Smooth muscle cell (in vitro differentiated cells): ENCODE results near the gene ACP7. TPM values are rescaled to one million over a fixed set of nuclear protein-coding genes. Genes with fewer than 3 reads are reported as not detected.

Experiments used
- DNase-seq: peaks from one replicate; lab custom pipeline; 2025; ENCODE audit not compliant: unreplicated experiment; lab: John Stamatoyannopoulos, UW
- H2AFZ ChIP-seq: fragments of 200-600 bp; sonication (generic); 2 replicates; pipeline ENCODE4 v1.6.0; 2016; ENCODE audit warnings: antibody characterized with exemption, low read depth, mild to moderate bottlenecking
- H3F3A ChIP-seq: fragments of 200-600 bp; sonication (generic); 2 replicates; pipeline ENCODE4 v1.6.0; 2017; ENCODE audit warnings: antibody characterized with exemption, low read depth
- H3K27ac ChIP-seq: fragments of 200-600 bp; sonication (generic); 2 replicates; pipeline ENCODE4 v1.5.1; 2016; ENCODE audit warnings: low read depth, mild to moderate bottlenecking
- H3K27me3 ChIP-seq: fragments of 200-600 bp; sonication (generic); 2 replicates; pipeline ENCODE4 v1.6.1; 2016; ENCODE audit warnings: low read depth, mild to moderate bottlenecking
- H3K36me3 ChIP-seq: fragments of 200-600 bp; sonication (generic); 2 replicates; pipeline ENCODE4 v1.5.1; 2016; ENCODE audit warnings: low read depth
- H3K4me1 ChIP-seq: fragments of 200-600 bp; sonication (generic); 2 replicates; pipeline ENCODE4 v1.5.1; 2016; ENCODE audit warnings: low read depth
- H3K4me2 ChIP-seq: fragments of 200-600 bp; sonication (generic); 2 replicates; pipeline ENCODE4 v1.6.0; 2016; ENCODE audit warnings: mild to moderate bottlenecking
- H3K4me3 ChIP-seq: fragments of 200-600 bp; sonication (generic); 2 replicates; pipeline ENCODE4 v1.5.1; 2016; ENCODE audit warnings: mild to moderate bottlenecking
- H3K79me2 ChIP-seq: fragments of 200-600 bp; sonication (generic); 2 replicates; pipeline ENCODE4 v1.6.0; 2016; ENCODE audit warnings: low read depth, mild to moderate bottlenecking
- H3K9ac ChIP-seq: fragments of 200-600 bp; sonication (generic); 2 replicates; pipeline ENCODE4 v1.6.0; 2016; ENCODE audit warnings: low read depth
- H3K9me3 ChIP-seq: fragments of 200-600 bp; sonication (generic); replicated peaks from 2 replicates; pipeline ENCODE4 v1.5.1; 2016; ENCODE audit warnings: low read depth
- H4K20me1 ChIP-seq: fragments of 200-600 bp; sonication (generic); 2 replicates; pipeline ENCODE4 v1.6.0; 2016; ENCODE audit warnings: low read depth
- WGBS: methylation state at CpG from one replicate; pipeline ENCODE4 v1.1.7; 2016; ENCODE audit warnings: low lambda C conversion rate; 5-methylcytosine and 5-hydroxymethylcytosine counted together
- polyA plus RNA-seq: library from polyadenylated mRNA; unstranded; fragments of >200 nt; fragmentation: Nextera tagmentation; extraction: Ambion mirVana; gene quantifications from 2 replicates; pipeline ENCODE4 v1.2.1, GENCODE V29; 2016
- total RNA-seq: library from RNA; depleted of rRNA; stranded (reverse); fragments of >200 nt; gene quantifications from 2 replicates; pipeline ENCODE4 v1.2.3, GENCODE V29; 2014
- TF ChIP-seq, protein P1 (sequence below): fragments of 200-600 bp; sonication (generic); IDR thresholded peaks from 2 replicates; pipeline ENCODE4 v1.5.1; 2017; ENCODE audit warnings: borderline replicate concordance, mild to moderate bottlenecking, antibody characterized with exemption; ENCODE audit not compliant: insufficient read depth, poor library complexity, severe bottlenecking

The ACP7 gene
- total and polyA plus RNA-seq, 2 experiments from 2014 or later, result 2.2 TPM; not detected in 1

DNA sequence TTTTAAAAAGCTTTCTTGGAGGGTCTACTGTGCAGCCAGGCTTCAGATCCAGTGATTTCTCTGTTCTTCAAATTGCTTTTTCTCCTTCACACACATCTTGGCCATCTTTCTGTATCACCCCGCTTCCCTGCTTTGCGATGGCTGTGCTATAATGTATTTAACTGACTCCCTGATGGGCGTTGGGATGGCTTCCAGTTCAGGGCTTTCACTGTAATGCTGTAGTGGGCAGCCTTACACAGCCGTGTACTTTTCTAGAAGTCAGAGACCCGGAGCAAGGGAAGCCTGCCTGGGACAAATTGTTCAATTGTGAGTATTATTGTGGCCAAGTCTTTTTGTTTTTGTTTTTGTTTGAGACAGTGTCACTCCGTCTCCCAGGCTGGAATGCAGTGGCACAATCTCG is 22.0 kb downstream of the ACP7 start:
- H3K9me3 ChIP-seq, result no peaks in the 10 kb centered on the region
- H3K27me3 ChIP-seq, result peaks cover 11% of the 10 kb centered on the region
- H3K4me3 ChIP-seq, result no peak overlapping the region
- no peaks in the 10 kb centered on the region for H3F3A ChIP-seq
- H3K4me1 ChIP-seq, result no peaks in the 10 kb centered on the region
- DNase-seq, result no peak
- H4K20me1 ChIP-seq, result no peaks in the 10 kb centered on the region
- TF ChIP-seq, protein P1, sequence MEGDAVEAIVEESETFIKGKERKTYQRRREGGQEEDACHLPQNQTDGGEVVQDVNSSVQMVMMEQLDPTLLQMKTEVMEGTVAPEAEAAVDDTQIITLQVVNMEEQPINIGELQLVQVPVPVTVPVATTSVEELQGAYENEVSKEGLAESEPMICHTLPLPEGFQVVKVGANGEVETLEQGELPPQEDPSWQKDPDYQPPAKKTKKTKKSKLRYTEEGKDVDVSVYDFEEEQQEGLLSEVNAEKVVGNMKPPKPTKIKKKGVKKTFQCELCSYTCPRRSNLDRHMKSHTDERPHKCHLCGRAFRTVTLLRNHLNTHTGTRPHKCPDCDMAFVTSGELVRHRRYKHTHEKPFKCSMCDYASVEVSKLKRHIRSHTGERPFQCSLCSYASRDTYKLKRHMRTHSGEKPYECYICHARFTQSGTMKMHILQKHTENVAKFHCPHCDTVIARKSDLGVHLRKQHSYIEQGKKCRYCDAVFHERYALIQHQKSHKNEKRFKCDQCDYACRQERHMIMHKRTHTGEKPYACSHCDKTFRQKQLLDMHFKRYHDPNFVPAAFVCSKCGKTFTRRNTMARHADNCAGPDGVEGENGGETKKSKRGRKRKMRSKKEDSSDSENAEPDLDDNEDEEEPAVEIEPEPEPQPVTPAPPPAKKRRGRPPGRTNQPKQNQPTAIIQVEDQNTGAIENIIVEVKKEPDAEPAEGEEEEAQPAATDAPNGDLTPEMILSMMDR, result no peak
- H3K36me3 ChIP-seq, result no peaks in the 10 kb centered on the region
- 83% methylated on average over 7 of the region's 7 CpGs for WGBS
- H3K27ac ChIP-seq, result no peak overlapping the region
- no peaks in the 10 kb centered on the region for H3K79me2 ChIP-seq
- no peak overlapping the region for H2AFZ ChIP-seq
- no peak overlapping the region for H3K4me2 ChIP-seq
- no peak overlapping the region for H3K9ac ChIP-seq

DNA sequence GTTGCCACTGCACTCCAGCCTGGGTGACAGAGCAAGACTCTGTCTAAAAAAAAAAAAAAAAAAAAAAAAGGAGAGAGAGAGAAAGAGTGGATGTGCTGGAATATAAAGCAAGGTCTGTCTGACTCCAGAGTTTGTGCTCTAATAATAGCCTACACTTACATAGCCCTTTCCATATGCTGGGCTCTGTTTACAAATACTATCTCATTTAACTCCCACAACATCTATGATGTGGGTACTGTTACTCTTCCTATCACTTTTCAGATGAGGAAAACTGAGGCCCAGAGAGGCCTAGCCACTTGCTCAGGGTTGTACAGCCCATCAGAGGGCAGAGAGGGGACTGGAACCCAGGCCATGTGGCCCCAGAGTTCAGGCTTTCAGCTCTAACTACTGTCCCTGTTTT is 25.5 kb downstream of the ACP7 start:
- Histone ChIP-seq H3K27ac (no peak overlapping the region), H3K4me1 (no peaks in the 10 kb centered on the region), H3F3A (no peaks in the 10 kb centered on the region), H2AFZ (no peak overlapping the region), H3K9ac (no peak overlapping the region), H3K4me3 (no peak overlapping the region), H3K79me2 (no peaks in the 10 kb centered on the region), H3K27me3 (peaks cover 11% of the 10 kb centered on the region), H3K9me3 (no peaks in the 10 kb centered on the region), H3K36me3 (no peaks in the 10 kb centered on the region), H3K4me2 (no peak overlapping the region), H4K20me1 (no peaks in the 10 kb centered on the region)
- TF ChIP-seq, protein P1, result no peak
- no peak for DNase-seq

DNA sequence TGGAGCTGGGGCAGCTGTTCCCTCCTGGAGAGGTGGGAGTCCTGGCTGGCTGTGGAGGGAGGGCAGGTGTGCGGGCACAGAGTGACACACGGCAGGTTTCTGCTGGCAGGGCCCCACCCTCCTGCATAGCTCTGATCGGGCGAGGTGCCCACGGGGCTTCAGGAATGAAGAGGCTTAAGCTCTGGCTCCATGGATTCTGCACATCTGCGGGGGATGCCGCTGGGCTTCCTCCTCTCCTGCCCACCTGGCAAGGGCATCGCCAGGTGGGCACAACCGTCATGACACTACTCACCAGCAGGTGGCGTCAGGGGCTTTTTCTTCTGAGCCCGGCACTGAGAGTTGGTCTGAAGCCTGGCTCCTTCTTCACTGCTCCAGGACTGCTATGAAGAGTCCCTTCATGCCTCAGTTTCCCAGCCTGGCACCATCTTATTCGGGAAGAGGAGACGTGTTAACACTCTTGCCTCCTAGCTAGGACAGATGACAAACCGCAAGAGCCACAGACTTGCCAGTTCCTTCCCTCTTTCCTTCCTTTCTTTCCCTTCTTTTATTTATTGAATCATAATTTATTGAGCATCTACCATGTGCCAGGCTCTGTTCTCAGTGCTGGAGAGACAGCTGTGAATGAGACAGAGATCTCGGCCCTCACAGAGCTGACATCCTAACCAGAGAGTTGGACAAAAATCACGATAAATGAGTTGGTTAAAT is 26.2 kb downstream of the ACP7 start:
- Histone ChIP-seq H3K9ac (no peak overlapping the region), H3K27me3 (peaks cover 9% of the 10 kb centered on the region), H3K27ac (no peak overlapping the region), H3K79me2 (no peaks in the 10 kb centered on the region), H3F3A (no peaks in the 10 kb centered on the region), H3K4me1 (no peaks in the 10 kb centered on the region), H3K9me3 (no peaks in the 10 kb centered on the region), H3K4me3 (no peak overlapping the region), H3K4me2 (no peak overlapping the region), H2AFZ (no peak overlapping the region), H3K36me3 (no peaks in the 10 kb centered on the region), H4K20me1 (no peaks in the 10 kb centered on the region)
- DNase-seq, result no peak
- WGBS, result 28% methylated on average over 16 of the region's 16 CpGs
- TF ChIP-seq, protein P1, result peak; percentile 68

DNA sequence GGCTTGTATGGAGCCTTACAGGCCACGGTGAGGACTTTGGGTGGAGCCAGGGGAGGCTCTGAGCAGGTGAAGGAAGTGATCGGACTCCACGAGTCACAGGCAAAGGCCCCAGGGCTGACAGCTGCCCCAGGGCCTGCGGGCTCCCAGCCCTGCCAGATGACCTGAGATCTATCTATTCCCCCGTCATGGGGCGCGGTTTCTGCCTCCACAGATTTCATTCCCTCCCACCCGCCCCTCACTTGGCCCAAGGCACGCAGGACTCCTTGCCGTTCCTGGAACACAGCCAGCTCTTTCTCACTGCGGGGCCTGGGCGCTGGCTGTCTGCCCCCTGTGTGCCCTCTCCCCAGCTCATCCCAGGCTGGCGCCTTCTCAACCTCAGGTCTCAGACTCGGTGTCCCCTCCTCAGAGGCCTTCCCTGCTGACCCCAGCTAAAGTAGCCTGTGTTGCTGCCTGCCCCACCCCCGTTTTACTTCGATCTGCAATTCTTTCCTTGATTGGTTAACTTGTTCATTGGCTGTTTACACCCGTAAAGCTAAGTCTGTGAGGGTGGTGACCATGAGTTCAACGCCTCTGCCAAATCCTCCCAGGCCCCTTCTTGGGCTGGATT is 27.5 kb downstream of the ACP7 start:
- H3K9me3 ChIP-seq, result no peaks in the 10 kb centered on the region
- H3F3A ChIP-seq, result no peaks in the 10 kb centered on the region
- H4K20me1 ChIP-seq, result no peaks in the 10 kb centered on the region
- H3K27me3 ChIP-seq, result no peaks in the 10 kb centered on the region
- TF ChIP-seq, protein P1, result no peak
- no peaks in the 10 kb centered on the region for H3K4me1 ChIP-seq
- H3K79me2 ChIP-seq, result no peaks in the 10 kb centered on the region
- H3K36me3 ChIP-seq, result no peaks in the 10 kb centered on the region
- H3K4me3 ChIP-seq, result no peak overlapping the region
- H3K4me2 ChIP-seq, result no peak overlapping the region
- H2AFZ ChIP-seq, result no peak overlapping the region
- DNase-seq, result no peak
- WGBS, result 71% methylated on average over 15 of the region's 18 CpGs
- no peak overlapping the region for H3K27ac ChIP-seq
- no peak overlapping the region for H3K9ac ChIP-seq
